ENCODE measurements around the gene CHSY3.

DNA sequence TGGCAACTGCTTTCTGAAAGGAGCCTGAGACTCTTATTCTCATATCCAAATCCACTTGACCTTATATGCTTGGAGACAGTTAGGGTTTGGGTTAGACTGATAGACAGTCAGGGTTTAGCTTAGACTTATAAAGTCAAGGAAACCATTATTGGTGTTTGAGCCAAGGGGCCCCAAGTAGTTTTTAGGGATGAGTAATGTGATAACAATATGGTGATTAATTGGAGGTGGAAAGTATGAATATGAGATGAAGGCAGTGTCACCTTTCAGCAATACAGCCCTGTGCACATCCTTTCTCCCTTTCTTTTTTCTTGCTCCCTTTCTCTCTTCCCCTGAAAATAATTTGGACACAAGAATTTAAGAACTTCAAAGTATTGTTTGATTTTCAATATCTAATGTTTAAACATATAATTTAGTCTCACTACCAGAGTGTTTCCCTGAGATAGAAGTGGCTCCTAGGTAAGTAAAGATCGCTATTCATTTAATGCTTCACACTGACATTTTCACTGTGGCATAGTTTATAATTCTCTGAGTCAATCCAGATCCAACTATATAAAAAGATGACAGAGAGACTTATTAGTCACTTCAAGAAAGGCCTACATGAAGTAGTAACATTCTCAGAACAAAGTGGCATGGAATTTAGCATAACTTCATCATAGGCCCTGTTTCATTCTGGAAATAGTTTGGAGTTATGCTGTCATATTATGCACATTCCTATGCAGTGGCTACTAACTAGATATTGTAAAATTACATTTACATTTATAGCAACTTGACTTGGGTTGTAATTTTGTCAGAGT lies 200.8 kb downstream of the CHSY3 start:
- TF ChIP-seq, protein P1, sequence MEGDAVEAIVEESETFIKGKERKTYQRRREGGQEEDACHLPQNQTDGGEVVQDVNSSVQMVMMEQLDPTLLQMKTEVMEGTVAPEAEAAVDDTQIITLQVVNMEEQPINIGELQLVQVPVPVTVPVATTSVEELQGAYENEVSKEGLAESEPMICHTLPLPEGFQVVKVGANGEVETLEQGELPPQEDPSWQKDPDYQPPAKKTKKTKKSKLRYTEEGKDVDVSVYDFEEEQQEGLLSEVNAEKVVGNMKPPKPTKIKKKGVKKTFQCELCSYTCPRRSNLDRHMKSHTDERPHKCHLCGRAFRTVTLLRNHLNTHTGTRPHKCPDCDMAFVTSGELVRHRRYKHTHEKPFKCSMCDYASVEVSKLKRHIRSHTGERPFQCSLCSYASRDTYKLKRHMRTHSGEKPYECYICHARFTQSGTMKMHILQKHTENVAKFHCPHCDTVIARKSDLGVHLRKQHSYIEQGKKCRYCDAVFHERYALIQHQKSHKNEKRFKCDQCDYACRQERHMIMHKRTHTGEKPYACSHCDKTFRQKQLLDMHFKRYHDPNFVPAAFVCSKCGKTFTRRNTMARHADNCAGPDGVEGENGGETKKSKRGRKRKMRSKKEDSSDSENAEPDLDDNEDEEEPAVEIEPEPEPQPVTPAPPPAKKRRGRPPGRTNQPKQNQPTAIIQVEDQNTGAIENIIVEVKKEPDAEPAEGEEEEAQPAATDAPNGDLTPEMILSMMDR (IDR thresholded peaks at IDR 0.05) = no peak
- no peak for TF ChIP-seq POLR2A (IDR thresholded peaks at IDR 0.05)
